MM.1S (cell line): ENCODE results near the gene CYGB.

Experiments used
- CTCF ChIP-seq: fragments of 300-600 bp; sonication (generic); IDR thresholded peaks from 2 replicates; pipeline ENCODE4 v1.5.1; 2016; ENCODE audit warnings: antibody characterized with exemption, low read length, mixed read lengths
- EZH2 ChIP-seq: fragments of 300-600 bp; sonication (generic); optimal IDR thresholded peaks from 2 replicates; pipeline ENCODE3; 2017; ENCODE audit warnings: low read depth, mild to moderate bottlenecking, antibody characterized with exemption, low read length, mixed read lengths
- EZH2phosphoT487 ChIP-seq: fragments of 300-600 bp; sonication (generic); IDR thresholded peaks from 2 replicates; pipeline ENCODE4 v1.6.1; 2018; ENCODE audit warnings: antibody characterized with exemption, low read length

- TF ChIP-seq CTCF (peak; percentile 94), EZH2 (no peak), EZH2phosphoT487 (no peak)
These were observed 30.8 kb downstream of the CYGB start for GRCh38 chr17:76506408-76507345.
